HG02588 (cell line): Measurements from ENCODE around the gene PML.
"Not testable (repeated sequence)": the region's sequence is repeated elsewhere in the genome, so short reads cannot be mapped to it uniquely, and the experiment has no call there.

ENCODE experiments used
- ATAC-seq: cut with Tn5 transposase; IDR thresholded peaks from one replicate; pipeline ENCODE4 v1.9.1; 2021; ENCODE audit warnings: mild to moderate bottlenecking, moderate library complexity; ENCODE audit not compliant: unreplicated experiment

PML gene

GRCh38 chr15:73957276-73957675 is 37.2 kb upstream of the PML start:
- no peak for ATAC-seq

- ATAC-seq, result no peak
These were observed 36.7 kb upstream of the PML start for GRCh38 chr15:73957785-73958184.

GRCh38 chr15:73959012-73959581 is 35.4 kb upstream of the PML start:
- ATAC-seq, result no peak

- ATAC-seq, result no peak
These were observed 34.7 kb upstream of the PML start for GRCh38 chr15:73959801-73960200.

GRCh38 chr15:73960472-73961070 is 33.9 kb upstream of the PML start:
- ATAC-seq, result not testable (repeated sequence)

- no peak for ATAC-seq
These were observed 32.1 kb upstream of the PML start for GRCh38 chr15:73962433-73962832.

GRCh38 chr15:73964736-73965093 is 29.8 kb upstream of the PML start:
- no peak for ATAC-seq

- no peak for ATAC-seq
These were observed 29.3 kb upstream of the PML start for GRCh38 chr15:73965094-73965757.

GRCh38 chr15:73965758-73966113 is 28.8 kb upstream of the PML start:
- ATAC-seq, result peak; percentile 52

GRCh38 chr15:73968461-73968860 is 26.1 kb upstream of the PML start:
- ATAC-seq, result no peak

- no peak for ATAC-seq
These were observed 25.3 kb upstream of the PML start for GRCh38 chr15:73969151-73969759.

- ATAC-seq, result no peak
These were observed 21.4 kb upstream of the PML start for GRCh38 chr15:73972984-73973682.

- ATAC-seq, result not testable (repeated sequence)
These were observed 20.8 kb upstream of the PML start for GRCh38 chr15:73973683-73974200.

- not testable (repeated sequence) for ATAC-seq
These were observed 18.9 kb upstream of the PML start for GRCh38 chr15:73975440-73976125.

GRCh38 chr15:73978896-73979295 is 15.6 kb upstream of the PML start:
- no peak for ATAC-seq

- no peak for ATAC-seq
These were observed 14.9 kb upstream of the PML start for GRCh38 chr15:73979636-73980035.

- no peak for ATAC-seq
These were observed 12.7 kb upstream of the PML start for GRCh38 chr15:73981761-73982221.

- no peak for ATAC-seq
These were observed 12.1 kb upstream of the PML start for GRCh38 chr15:73982222-73982962.

- no peak for ATAC-seq
These were observed 11.2 kb upstream of the PML start for GRCh38 chr15:73983211-73983727.

- no peak for ATAC-seq
These were observed 10.7 kb upstream of the PML start for GRCh38 chr15:73983773-73984172.
